ENCODE measurements around the gene RASGRP2. TPM values are rescaled to one million over a fixed set of nuclear protein-coding genes. Genes with fewer than 3 reads are reported as not detected.

The RASGRP2 gene
- total RNA-seq, 4 donors from 2014 or later = 32.8 to 72.8 (median 34.9) TPM

DNA sequence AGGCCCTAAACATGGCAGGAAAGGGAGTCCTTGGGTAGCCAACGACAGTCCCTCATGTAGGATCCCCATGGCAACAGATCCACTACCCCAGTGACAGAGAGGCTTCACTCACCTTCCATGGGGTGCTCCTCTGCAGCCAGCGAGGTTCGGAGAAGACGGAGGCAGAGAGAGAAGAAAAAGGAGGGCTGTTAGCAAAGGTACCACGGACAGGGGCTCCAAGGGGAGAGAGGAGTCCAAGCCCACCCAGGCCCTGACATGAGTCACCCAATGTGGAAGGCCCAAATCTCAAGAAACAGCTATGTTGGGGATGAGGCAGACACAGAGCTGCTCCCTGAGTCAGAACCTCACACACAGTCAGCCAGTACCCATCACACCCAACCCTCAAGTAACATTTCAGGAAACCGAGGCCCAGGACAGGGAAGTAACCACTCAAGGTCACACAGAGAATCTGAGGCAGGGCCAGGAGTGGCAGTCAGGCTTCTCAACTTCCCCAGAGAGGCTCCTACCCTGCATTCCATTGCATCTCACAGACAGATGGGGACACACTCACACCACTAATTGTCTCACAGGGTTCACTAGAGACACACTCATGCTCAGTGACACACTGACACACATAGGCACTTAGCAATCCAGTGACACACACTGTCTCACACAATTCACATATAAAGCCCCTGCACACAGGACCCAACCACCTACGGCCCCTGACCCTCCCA is 46.1 kb downstream of the RASGRP2 start:
- Histone ChIP-seq H3K36me3 (no peaks in the 10 kb centered on the region), H3K9me3 (no peaks in the 10 kb centered on the region), H3K27ac (replicated peaks in 1 of 4) (no peak overlapping the region), H3K4me1 (peaks cover 0 to 6% (median 0%) of the 10 kb centered on the region in 4 donors), H3K27me3 (peaks cover 0 to 46% (median 0%) of the 10 kb centered on the region in 4 donors), H3K4me3 (no peak overlapping the region)
- 78% methylated on average over 7 of the region's 7 CpGs for WGBS
- DNase-seq (ENCODE audit: extremely low spot score) = no peak
- TF ChIP-seq, protein P1, sequence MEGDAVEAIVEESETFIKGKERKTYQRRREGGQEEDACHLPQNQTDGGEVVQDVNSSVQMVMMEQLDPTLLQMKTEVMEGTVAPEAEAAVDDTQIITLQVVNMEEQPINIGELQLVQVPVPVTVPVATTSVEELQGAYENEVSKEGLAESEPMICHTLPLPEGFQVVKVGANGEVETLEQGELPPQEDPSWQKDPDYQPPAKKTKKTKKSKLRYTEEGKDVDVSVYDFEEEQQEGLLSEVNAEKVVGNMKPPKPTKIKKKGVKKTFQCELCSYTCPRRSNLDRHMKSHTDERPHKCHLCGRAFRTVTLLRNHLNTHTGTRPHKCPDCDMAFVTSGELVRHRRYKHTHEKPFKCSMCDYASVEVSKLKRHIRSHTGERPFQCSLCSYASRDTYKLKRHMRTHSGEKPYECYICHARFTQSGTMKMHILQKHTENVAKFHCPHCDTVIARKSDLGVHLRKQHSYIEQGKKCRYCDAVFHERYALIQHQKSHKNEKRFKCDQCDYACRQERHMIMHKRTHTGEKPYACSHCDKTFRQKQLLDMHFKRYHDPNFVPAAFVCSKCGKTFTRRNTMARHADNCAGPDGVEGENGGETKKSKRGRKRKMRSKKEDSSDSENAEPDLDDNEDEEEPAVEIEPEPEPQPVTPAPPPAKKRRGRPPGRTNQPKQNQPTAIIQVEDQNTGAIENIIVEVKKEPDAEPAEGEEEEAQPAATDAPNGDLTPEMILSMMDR (IDR thresholded peaks at IDR 0.05) = no peak
- TF ChIP-seq POLR2AphosphoS5 (IDR thresholded peaks at IDR 0.05) (no peak), EP300 (IDR thresholded peaks at IDR 0.05) (no peak), POLR2A (IDR thresholded peaks at IDR 0.05; ENCODE audit: low read depth) (no peak)
- intact Hi-C loops (cut with DNase I) = no loop called here

DNA sequence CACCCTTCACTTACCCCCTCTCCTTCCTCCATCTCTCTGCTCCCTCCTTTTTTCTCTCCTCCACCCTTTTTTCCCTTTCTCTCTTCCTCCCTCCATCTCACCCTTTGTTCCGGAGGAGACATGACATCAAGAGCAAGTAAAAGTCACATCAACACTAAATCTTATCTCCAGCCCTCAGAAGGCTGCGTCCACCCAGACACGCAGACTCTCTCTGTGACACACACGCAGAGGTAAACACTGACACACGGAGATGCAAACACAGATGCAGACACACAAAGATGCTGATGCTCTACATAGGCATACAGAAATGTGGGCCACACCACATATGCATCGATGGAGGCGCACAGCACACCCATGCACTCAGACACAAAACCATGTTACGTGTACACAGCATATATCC is 47.9 kb downstream of the RASGRP2 start:
- Histone ChIP-seq H3K4me1 (peaks cover 0 to 6% (median 0%) of the 10 kb centered on the region in 4 donors), H3K27ac (replicated peaks in 1 of 4) (no peak overlapping the region), H3K9me3 (no peaks in the 10 kb centered on the region), H3K4me3 (no peak overlapping the region), H3K36me3 (no peaks in the 10 kb centered on the region), H3K27me3 (peaks cover 0 to 40% (median 0%) of the 10 kb centered on the region in 4 donors)
- DNase-seq (ENCODE audit: extremely low spot score) = no peak
- 94% methylated on average over 8 of the region's 8 CpGs for WGBS
- TF ChIP-seq POLR2AphosphoS5 (IDR thresholded peaks at IDR 0.05) = no peak
- TF ChIP-seq, protein P1 (IDR thresholded peaks at IDR 0.05) = no peak
- TF ChIP-seq EP300 (IDR thresholded peaks at IDR 0.05) = no peak
- no peak for TF ChIP-seq POLR2A (IDR thresholded peaks at IDR 0.05; ENCODE audit: low read depth)
- intact Hi-C loops (cut with DNase I) = no loop called here

DNA sequence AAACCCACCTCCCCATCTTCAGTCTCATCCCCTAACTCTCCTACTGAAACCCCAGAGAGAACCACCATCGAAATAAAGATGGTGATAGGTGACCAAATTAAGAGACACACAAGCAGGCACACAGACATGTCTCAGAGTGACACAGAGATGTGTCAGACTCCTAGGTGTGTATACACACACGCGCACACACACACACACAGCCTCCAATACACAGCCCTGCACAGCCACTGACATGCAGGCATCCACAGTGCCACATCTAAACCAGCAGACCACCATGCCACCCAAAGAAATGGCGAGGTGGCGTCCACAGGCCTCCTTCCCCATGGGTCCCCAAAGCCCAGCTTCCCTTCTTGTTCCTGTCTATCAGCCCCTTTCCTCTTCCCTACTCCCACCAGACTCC is 48.4 kb downstream of the RASGRP2 start:
- Histone ChIP-seq H3K36me3 (no peaks in the 10 kb centered on the region), H3K4me1 (peaks cover 0 to 6% (median 0%) of the 10 kb centered on the region in 4 donors), H3K27me3 (peaks cover 0 to 36% (median 0%) of the 10 kb centered on the region in 4 donors), H3K27ac (replicated peaks in 1 of 4) (no peak overlapping the region), H3K4me3 (no peak overlapping the region), H3K9me3 (no peaks in the 10 kb centered on the region)
- no peak for TF ChIP-seq POLR2A (IDR thresholded peaks at IDR 0.05; ENCODE audit: low read depth)
- TF ChIP-seq, protein P1 (IDR thresholded peaks at IDR 0.05) = no peak
- TF ChIP-seq POLR2AphosphoS5 (IDR thresholded peaks at IDR 0.05) = no peak
- no peak for TF ChIP-seq EP300 (IDR thresholded peaks at IDR 0.05)
- WGBS = 99% methylated on average over 5 of the region's 5 CpGs
- DNase-seq (ENCODE audit: extremely low spot score) = no peak
- intact Hi-C loops (cut with DNase I) = no loop called here

DNA sequence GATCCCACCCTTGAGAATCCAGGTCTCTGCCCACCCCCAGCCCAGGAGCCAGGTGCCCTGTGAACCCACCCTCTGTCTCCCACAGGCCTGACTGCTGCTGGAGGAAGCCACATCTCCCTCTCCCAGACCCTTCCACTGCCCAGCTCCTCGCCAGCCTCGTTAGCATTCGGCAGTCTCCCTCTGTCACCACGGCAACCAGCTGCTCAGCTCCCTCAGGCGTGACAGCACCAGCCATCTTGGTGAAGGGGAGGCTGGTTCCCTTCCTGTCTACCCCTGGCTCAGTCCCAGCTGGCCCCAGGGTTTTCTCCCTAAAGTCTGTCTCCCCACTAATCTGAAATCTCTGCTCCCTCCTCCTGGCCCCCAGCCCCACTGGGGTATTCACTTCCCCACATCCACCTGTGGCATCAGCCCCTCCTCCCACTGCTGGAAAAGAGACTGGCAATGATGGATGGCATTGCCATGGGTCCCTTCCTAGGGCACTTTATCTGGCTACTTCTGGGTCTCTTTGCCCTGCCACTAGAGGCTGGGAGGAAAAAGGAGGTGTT is 49.0 kb downstream of the RASGRP2 start:
- H3K36me3 ChIP-seq = no peaks in the 10 kb centered on the region
- peaks cover 0 to 6% (median 0%) of the 10 kb centered on the region in 4 donors for H3K4me1 ChIP-seq
- no peak for DNase-seq (ENCODE audit: extremely low spot score)
- H3K9me3 ChIP-seq = no peaks in the 10 kb centered on the region
- TF ChIP-seq EP300 (IDR thresholded peaks at IDR 0.05) (no peak), POLR2A (IDR thresholded peaks at IDR 0.05; ENCODE audit: low read depth) (no peak), POLR2AphosphoS5 (IDR thresholded peaks at IDR 0.05) (no peak)
- TF ChIP-seq, protein P1 (IDR thresholded peaks at IDR 0.05) = no peak
- peaks cover 0 to 32% (median 0%) of the 10 kb centered on the region in 4 donors for H3K27me3 ChIP-seq
- 54% methylated on average over 5 of the region's 5 CpGs for WGBS
- H3K27ac ChIP-seq (replicated peaks in 1 of 4) = no peak overlapping the region
- H3K4me3 ChIP-seq = no peak overlapping the region
- intact Hi-C loops (cut with DNase I) = no loop called here

Data from esophagus muscularis mucosa (tissue), 4 donors.